GM12878 (cell line): ENCODE measurements around the gene DDX55. TPM values are rescaled to one million over a fixed set of nuclear protein-coding genes. Genes with fewer than 3 reads are reported as not detected.

Experiments
- ATAC-seq: fragments of 200-7000 bp; cut with Tn5 transposase; 3 replicates; pipeline ENCODE4 v1.9.1; 2020; ENCODE audit warnings: mild to moderate bottlenecking, moderate library complexity
- BruUV-seq: library from RNA; stranded (reverse); fragments of 400-500 nt; replicated peaks from 2 replicates; lab custom pipeline; 2021; lab: Mats Ljungman, UMichigan
- CTCF ChIA-PET: fragments of 300-600 bp; sonication (Branson Sonifier 250); formaldehyde crosslinking; extraction: SDS; loops from one replicate; lab custom pipeline; 2021; ENCODE audit warnings: inconsistent platforms; lab: Yijun Ruan, JAX
- POLR2A ChIA-PET: fragments of 350-600 bp; formaldehyde crosslinking; extraction: SDS; loops from one replicate; lab custom pipeline; 2021; ENCODE audit warnings: inconsistent platforms; lab: Charles Lee
- RAD21 ChIA-PET: fragments of 300-600 bp; sonication (Branson Sonifier 250); formaldehyde crosslinking; loops from one replicate; lab custom pipeline; 2023; ENCODE audit warnings: antibody characterized with exemption; ENCODE audit not compliant: unreplicated experiment; lab: Charles Lee
- SMC1A ChIA-PET: fragments of 300-600 bp; sonication (Branson Sonifier 250); formaldehyde crosslinking; loops from one replicate; lab custom pipeline; 2023; ENCODE audit not compliant: unreplicated experiment, uncharacterized antibody; lab: Charles Lee
- DNase-seq: peaks from one replicate; pipeline ENCODE4 v3.0.0-alpha.2; 2011; ENCODE audit warnings: low read depth, low spot score
- FAIRE-seq: peaks from 3 replicates; lab custom pipeline; 2011; peaks lifted over from hg19 to GRCh38; lab: Jason Lieb, UNC
- H2AFZ ChIP-seq: 2 replicates; pipeline ENCODE4 v1.6.0; 2011; ENCODE audit warnings: low read depth, low read length, control low read depth; ENCODE audit not compliant: control insufficient read depth
- H3K27ac ChIP-seq: 2 replicates; pipeline ENCODE4 v1.5.1; 2011; ENCODE audit warnings: control low read depth; ENCODE audit not compliant: control insufficient read depth, insufficient read depth
- H3K27me3 ChIP-seq, 2 experiments: replicated peaks in 1 of 2; 2 replicates each; pipeline versions ENCODE4 v1.6.0 to v1.6.1; 2011; ENCODE audit warnings: low read length in 1 of 2; ENCODE audit not compliant: control insufficient read depth in 2 of 2, insufficient read depth in 2 of 2
- H3K36me3 ChIP-seq, 2 experiments: 2 replicates each; pipeline ENCODE4 v1.5.1; 2011; ENCODE audit warnings: low read length in 1 of 2; ENCODE audit not compliant: control insufficient read depth in 2 of 2, insufficient read depth in 2 of 2
- H3K4me1 ChIP-seq: 2 replicates; pipeline ENCODE4 v1.6.1; 2011; ENCODE audit warnings: mild to moderate bottlenecking, low read length, moderate library complexity, mixed read lengths; ENCODE audit not compliant: control insufficient read depth, insufficient read depth
- H3K4me2 ChIP-seq: 2 replicates; pipeline ENCODE4 v1.6.0; 2011; ENCODE audit warnings: control low read depth; ENCODE audit not compliant: control insufficient read depth, insufficient read depth
- H3K4me3 ChIP-seq: fragments of 200-600 bp; sonication (generic); 2 replicates; pipeline ENCODE4 v1.5.1; 2016
- H3K79me2 ChIP-seq: 2 replicates; pipeline ENCODE4 v1.6.0; 2011; ENCODE audit warnings: low read length; ENCODE audit not compliant: control insufficient read depth, insufficient read depth
- H3K9ac ChIP-seq: 2 replicates; pipeline ENCODE4 v1.8.0; 2011; ENCODE audit warnings: low read length, control low read depth, mixed read lengths; ENCODE audit not compliant: control insufficient read depth, insufficient read depth
- H3K9me3 ChIP-seq: replicated peaks from 3 replicates; pipeline ENCODE4 v1.5.1; 2011; ENCODE audit warnings: mild to moderate bottlenecking, low read length; ENCODE audit not compliant: control insufficient read depth, insufficient read depth
- H4K20me1 ChIP-seq: 2 replicates; pipeline ENCODE4 v1.6.0; 2011; ENCODE audit not compliant: control insufficient read depth, insufficient read depth
- ATF3 ChIP-seq: IDR thresholded peaks from 2 replicates; pipeline ENCODE4 v1.6.1; 2011; ENCODE audit warnings: low read depth, mild to moderate bottlenecking, low read length, moderate library complexity, borderline replicate concordance; ENCODE audit errors: extremely low read depth
- ATF7 ChIP-seq: fragments of 450-650 bp; IDR thresholded peaks from 2 replicates; pipeline ENCODE4 v1.6.1; 2016; ENCODE audit warnings: low read depth, mild to moderate bottlenecking
- CBX5 ChIP-seq: sonication (generic); IDR thresholded peaks from 2 replicates; pipeline ENCODE4 v1.6.1; 2016; ENCODE audit warnings: low read depth, moderate library complexity, mild to moderate bottlenecking, inconsistent platforms
- E4F1 ChIP-seq: fragments of 450-650 bp; IDR thresholded peaks from 2 replicates; pipeline ENCODE4 v1.6.1; 2018; ENCODE audit warnings: borderline replicate concordance, mild to moderate bottlenecking; ENCODE audit not compliant: partially characterized antibody
- MTA2 ChIP-seq: fragments of 450-650 bp; IDR thresholded peaks from 2 replicates; pipeline ENCODE4 v1.6.1; 2016; ENCODE audit warnings: low read depth, mild to moderate bottlenecking, moderate library complexity
- MYB ChIP-seq: fragments of 150-350 bp; IDR thresholded peaks from 2 replicates; pipeline ENCODE4 v1.6.1; 2014; ENCODE audit warnings: mild to moderate bottlenecking, low read depth, low read length, borderline replicate concordance
- NR2F1 ChIP-seq: fragments of 450-650 bp; conservative IDR thresholded peaks from 2 replicates; pipeline ENCODE4 v1.6.1; 2017; ENCODE audit warnings: mild to moderate bottlenecking
- NRF1 ChIP-seq: conservative IDR thresholded peaks from 2 replicates; pipeline ENCODE4 v1.6.1; 2011; ENCODE audit warnings: mild to moderate bottlenecking, low read depth, low read length, improper control_type of control experiment
- RCOR1 ChIP-seq: conservative IDR thresholded peaks from 2 replicates; pipeline ENCODE4 v1.6.1; 2012; ENCODE audit warnings: low read depth, low read length, improper control_type of control experiment
- SUPT20H ChIP-seq: IDR thresholded peaks from 2 replicates; pipeline ENCODE4 v1.6.1; 2011; ENCODE audit warnings: low read depth, mild to moderate bottlenecking, low read length, moderate library complexity, borderline replicate concordance; ENCODE audit not compliant: control insufficient read depth
- SUZ12 ChIP-seq: fragments of 200-600 bp; sonication (generic); IDR thresholded peaks from one replicate; pipeline ENCODE4 v1.6.1; 2018; ENCODE audit warnings: antibody characterized with exemption, mild to moderate bottlenecking; ENCODE audit not compliant: unreplicated experiment
- TBL1XR1 ChIP-seq: IDR thresholded peaks from 2 replicates; pipeline ENCODE4 v1.6.1; 2012; ENCODE audit warnings: low read depth, low read length, improper control_type of control experiment
- ZBTB33 ChIP-seq: fragments of 450-650 bp; IDR thresholded peaks from 2 replicates; pipeline ENCODE4 v1.6.1; 2017; ENCODE audit warnings: mild to moderate bottlenecking
- ZNF217 ChIP-seq: fragments of 450-650 bp; IDR thresholded peaks from 2 replicates; pipeline ENCODE4 v1.6.1; 2017; ENCODE audit warnings: antibody characterized with exemption, mild to moderate bottlenecking
- WGBS: methylation state at CpG from one replicate; pipeline ENCODE4 v1.1.6; 2016; ENCODE audit warnings: low lambda C conversion rate; ENCODE audit not compliant: insufficient replicate concordance, insufficient coverage; ENCODE audit errors: missing lambda C conversion rate; 5-methylcytosine and 5-hydroxymethylcytosine counted together
- in situ Hi-C: fragments of 300-500 bp; cut with MboI; formaldehyde crosslinking; loops from 9 replicates; pipeline ENCODE4 v1.14.3; 2018; ENCODE audit warnings: mixed read lengths
- intact Hi-C: fragments of 100-400 bp; cut with micrococcal nuclease; formaldehyde crosslinking; loops from one replicate; pipeline ENCODE4 v1.14.2; 2022; ENCODE audit not compliant: unreplicated experiment
- polyA plus RNA-seq, 11 experiments: library from polyadenylated mRNA; depleted of rRNA in 4 of 11; unstranded in 6 of 11; stranded (reverse) in 5 of 11; fragments of >200 nt; fragmentation: Nextera tagmentation in 4 of 11; fragmentation: Illumina TruSeq in 1 of 11; extraction: Ambion mirVana in 4 of 11; extraction: Trizol in 1 of 11; gene quantifications; 1 replicate in 1 of 11; 2 replicates in 10 of 11; pipeline versions ENCODE4 v1.2.1 to v1.2.3, GENCODE V29; 2011 to 2016; ENCODE audit warnings: inconsistent platforms in 2 of 11, missing spikeins in 2 of 11, low read depth in 1 of 11
- total RNA-seq, 4 experiments: library from RNA; depleted of rRNA in 3 of 4; stranded (reverse); fragments of >200 nt in 3 of 4; fragmentation: Illumina TruSeq in 1 of 4; extraction: Trizol in 1 of 4; gene quantifications; 2 replicates each; pipeline versions ENCODE4 v1.2.1 to v1.2.3, GENCODE V29; 2013 to 2021
- TF ChIP-seq, protein P1 (sequence below): IDR thresholded peaks from 2 replicates; pipeline ENCODE4 v1.6.1; 2011; ENCODE audit warnings: low read depth, low read length, improper control_type of control experiment, borderline replicate concordance
- TF ChIP-seq, protein P2 (sequence below): fragments of 450-650 bp; formaldehyde crosslinking; IDR thresholded peaks from 2 replicates; pipeline ENCODE4 v1.4.0; 2022; ENCODE audit warnings: mild to moderate bottlenecking, moderate library complexity

The DDX55 gene
- total and polyA plus RNA-seq, 10 of the 15 experiments (the other 5 are each of a cell fraction or from before 2014, with no cell fraction given): 4.5 to 42.4 (median 33.4) TPM

DNA sequence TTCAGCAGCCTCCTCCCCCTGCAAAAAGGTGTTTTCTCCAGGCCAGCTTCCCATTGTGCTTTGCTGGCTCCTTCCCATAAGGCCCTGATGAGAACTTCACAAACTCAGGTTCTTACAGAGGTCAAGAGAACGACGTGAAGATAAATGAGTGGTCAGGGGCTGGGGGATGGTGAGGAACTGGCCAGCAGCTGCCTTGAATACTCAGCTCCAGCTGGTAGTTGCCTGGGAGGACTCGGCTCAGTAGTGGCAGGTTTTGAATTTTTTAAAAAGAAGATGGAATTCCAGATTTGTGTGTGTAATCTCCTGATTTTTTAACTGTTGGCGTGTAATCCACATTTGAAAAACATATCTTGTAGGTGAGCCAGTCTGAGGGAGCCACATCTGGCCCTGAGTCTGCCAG, 5.9 kb downstream of the DDX55 start:
- no peak overlapping the region for H3K4me3 ChIP-seq
- SMC1A ChIA-PET: no interaction called here
- CTCF ChIA-PET: interaction anchor here (1.3 kb wide), 1 partner anchor 11 kb away, joined by 4 read pairs; no protein-coding TSS in a partner anchor
- no peak overlapping the region for H3K4me2 ChIP-seq
- POLR2A ChIA-PET: no interaction called here
- in situ Hi-C loops: no loop called here
- 91% methylated on average over 4 of the region's 4 CpGs for WGBS
- no peaks in the 10 kb centered on the region for H3K9me3 ChIP-seq
- intact Hi-C loops: no loop called here
- no peak overlapping the region for H3K27ac ChIP-seq
- no peaks in the 10 kb centered on the region for H3K27me3 ChIP-seq
- FAIRE-seq (no peak), DNase-seq (no peak), ATAC-seq (no peak)
- no peak overlapping the region for H3K9ac ChIP-seq
- H3K79me2 ChIP-seq: peaks cover 26% of the 10 kb centered on the region
- no TSS peak for BruUV-seq
- no peak overlapping the region for H2AFZ ChIP-seq
- peaks cover 20 to 50% of the 10 kb centered on the region in 2 experiments for H3K36me3 ChIP-seq
- no peaks in the 10 kb centered on the region for H3K4me1 ChIP-seq
- no peaks in the 10 kb centered on the region; the same call in 1 of the 2 replicates for H4K20me1 ChIP-seq
- RAD21 ChIA-PET: no interaction called here
- no peak for TF ChIP-seq SUZ12
- no peak for TF ChIP-seq NR2F1
- no peak for TF ChIP-seq ZNF217
- no peak for TF ChIP-seq MTA2
- TF ChIP-seq E4F1: no peak
- no peak for TF ChIP-seq MYB
- no peak for TF ChIP-seq ATF3
- no peak for TF ChIP-seq NRF1
- TF ChIP-seq SUPT20H: no peak
- TF ChIP-seq ZBTB33: no peak
- TF ChIP-seq RCOR1: no peak
- TF ChIP-seq, protein P1, sequence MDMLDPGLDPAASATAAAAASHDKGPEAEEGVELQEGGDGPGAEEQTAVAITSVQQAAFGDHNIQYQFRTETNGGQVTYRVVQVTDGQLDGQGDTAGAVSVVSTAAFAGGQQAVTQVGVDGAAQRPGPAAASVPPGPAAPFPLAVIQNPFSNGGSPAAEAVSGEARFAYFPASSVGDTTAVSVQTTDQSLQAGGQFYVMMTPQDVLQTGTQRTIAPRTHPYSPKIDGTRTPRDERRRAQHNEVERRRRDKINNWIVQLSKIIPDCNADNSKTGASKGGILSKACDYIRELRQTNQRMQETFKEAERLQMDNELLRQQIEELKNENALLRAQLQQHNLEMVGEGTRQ: no peak
- TF ChIP-seq TBL1XR1: no peak
- TF ChIP-seq CBX5: no peak
- TF ChIP-seq, protein P2, sequence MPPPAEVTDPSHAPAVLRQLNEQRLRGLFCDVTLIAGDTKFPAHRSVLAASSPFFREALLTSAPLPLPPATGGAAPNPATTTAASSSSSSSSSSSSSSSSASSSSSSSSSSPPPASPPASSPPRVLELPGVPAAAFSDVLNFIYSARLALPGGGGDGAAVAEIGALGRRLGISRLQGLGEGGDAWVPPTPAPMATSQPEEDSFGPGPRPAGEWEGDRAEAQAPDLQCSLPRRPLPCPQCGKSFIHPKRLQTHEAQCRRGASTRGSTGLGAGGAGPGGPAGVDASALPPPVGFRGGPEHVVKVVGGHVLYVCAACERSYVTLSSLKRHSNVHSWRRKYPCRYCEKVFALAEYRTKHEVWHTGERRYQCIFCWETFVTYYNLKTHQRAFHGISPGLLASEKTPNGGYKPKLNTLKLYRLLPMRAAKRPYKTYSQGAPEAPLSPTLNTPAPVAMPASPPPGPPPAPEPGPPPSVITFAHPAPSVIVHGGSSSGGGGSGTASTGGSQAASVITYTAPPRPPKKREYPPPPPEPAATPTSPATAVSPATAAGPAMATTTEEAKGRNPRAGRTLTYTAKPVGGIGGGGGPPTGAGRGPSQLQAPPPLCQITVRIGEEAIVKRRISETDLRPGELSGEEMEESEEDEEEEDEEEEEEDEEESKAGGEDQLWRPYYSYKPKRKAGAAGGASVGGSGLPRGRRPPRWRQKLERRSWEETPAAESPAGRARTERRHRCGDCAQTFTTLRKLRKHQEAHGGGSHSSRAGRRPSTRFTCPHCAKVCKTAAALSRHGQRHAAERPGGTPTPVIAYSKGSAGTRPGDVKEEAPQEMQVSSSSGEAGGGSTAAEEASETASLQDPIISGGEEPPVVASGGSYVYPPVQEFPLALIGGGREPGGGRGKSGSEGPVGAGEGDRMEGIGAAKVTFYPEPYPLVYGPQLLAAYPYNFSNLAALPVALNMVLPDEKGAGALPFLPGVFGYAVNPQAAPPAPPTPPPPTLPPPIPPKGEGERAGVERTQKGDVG (CRISPR knock-in tag): no peak
- no peak for TF ChIP-seq ATF7
